Measurements from ENCODE around the gene HAUS5. TPM values are rescaled to one million over a fixed set of nuclear protein-coding genes. Genes with fewer than 3 reads are reported as not detected.

Gene HAUS5
- polyA plus RNA-seq, 1 donor from 2014 or later, result 14.4 TPM

- Histone ChIP-seq H3F3A (ENCODE audit: insufficient read depth, low read length, poor library complexity, severe bottlenecking) (no peaks in the 10 kb centered on the region), H3K36me3 (ENCODE audit: insufficient read depth, low read length) (no peaks in the 10 kb centered on the region), H3K9me2 (ENCODE audit: insufficient read depth, low read length) (no peaks in the 10 kb centered on the region), H4K20me1 (ENCODE audit: insufficient read depth) (no peaks in the 10 kb centered on the region), H3K79me2 (replicated peaks; ENCODE audit: insufficient read depth, low read length) (no peaks in the 10 kb centered on the region), H3K4me3 (ENCODE audit: low read length) (no peak overlapping the region), H3K27me3 (ENCODE audit: insufficient read depth, low read depth, low read length) (no peaks in the 10 kb centered on the region), H3K27ac (ENCODE audit: low read length) (no peak overlapping the region), H3K9me3 (ENCODE audit: low read length) (no peaks in the 10 kb centered on the region), H2AFZ (ENCODE audit: low read depth, low read length) (no peak overlapping the region), H3K9ac (ENCODE audit: low read length) (no peak overlapping the region), H3K4me2 (ENCODE audit: low read length) (no peak overlapping the region)
- no peak for TF ChIP-seq REST (IDR thresholded peaks at IDR 0.05; ENCODE audit: borderline replicate concordance)
- no peak for TF ChIP-seq EZH2 (IDR thresholded peaks at IDR 0.05; ENCODE audit: borderline replicate concordance, insufficient read depth, low read length, poor library complexity, severe bottlenecking)
- TF ChIP-seq TAF1 (IDR thresholded peaks at IDR 0.05; ENCODE audit: low read depth), result no peak
- no peak for TF ChIP-seq CTCF (IDR thresholded peaks at IDR 0.05; ENCODE audit: poor library complexity, severe bottlenecking)
- no peak for TF ChIP-seq EP300 (conservative IDR thresholded peaks at IDR 0.05; ENCODE audit: poor library complexity, severe bottlenecking)
- no peak for TF ChIP-seq MXI1 (conservative IDR thresholded peaks at IDR 0.05; ENCODE audit: poor library complexity, severe bottlenecking)
- no peak for TF ChIP-seq SMC3 (conservative IDR thresholded peaks at IDR 0.05; ENCODE audit: poor library complexity)
- no peak for TF ChIP-seq POLR2AphosphoS5 (IDR thresholded peaks at IDR 0.05)
- TF ChIP-seq RAD21 (conservative IDR thresholded peaks at IDR 0.05), result no peak
These were observed 45.8 kb upstream of the HAUS5 start for GRCh38 chr19:35566738-35567137.

- no peak overlapping the region for H3K27ac ChIP-seq (ENCODE audit: low read length)
- no peaks in the 10 kb centered on the region for H3F3A ChIP-seq (ENCODE audit: insufficient read depth, low read length, poor library complexity, severe bottlenecking)
- H3K27me3 ChIP-seq (ENCODE audit: insufficient read depth, low read depth, low read length), result no peaks in the 10 kb centered on the region
- H3K79me2 ChIP-seq (replicated peaks; ENCODE audit: insufficient read depth, low read length), result no peaks in the 10 kb centered on the region
- no peaks in the 10 kb centered on the region for H4K20me1 ChIP-seq (ENCODE audit: insufficient read depth)
- no peaks in the 10 kb centered on the region for H3K36me3 ChIP-seq (ENCODE audit: insufficient read depth, low read length)
- H3K9ac ChIP-seq (ENCODE audit: low read length), result no peak overlapping the region
- no peak overlapping the region for H2AFZ ChIP-seq (ENCODE audit: low read depth, low read length)
- H3K4me3 ChIP-seq (ENCODE audit: low read length), result no peak overlapping the region
- no peaks in the 10 kb centered on the region for H3K9me3 ChIP-seq (ENCODE audit: low read length)
- no peak for TF ChIP-seq REST (IDR thresholded peaks at IDR 0.05; ENCODE audit: borderline replicate concordance)
- no peaks in the 10 kb centered on the region for H3K9me2 ChIP-seq (ENCODE audit: insufficient read depth, low read length)
- no peak overlapping the region for H3K4me2 ChIP-seq (ENCODE audit: low read length)
These were observed 43.2 kb upstream of the HAUS5 start for GRCh38 chr19:35569281-35569781.
